Fibroblast of skin of right quadriceps (primary cell): ENCODE measurements around the gene SMAGP.
"Not testable (repeated sequence)": the region's sequence is repeated elsewhere in the genome, so short reads cannot be mapped to it uniquely, and the experiment has no call there.

Source experiments
- DNase-seq: peaks from one replicate; pipeline ENCODE4 v3.0.0-alpha.2; 2013

SMAGP gene

GRCh38 chr12:51263341-51263740 lies 6.9 kb downstream of the SMAGP start:
- DNase-seq: no peak

DNA sequence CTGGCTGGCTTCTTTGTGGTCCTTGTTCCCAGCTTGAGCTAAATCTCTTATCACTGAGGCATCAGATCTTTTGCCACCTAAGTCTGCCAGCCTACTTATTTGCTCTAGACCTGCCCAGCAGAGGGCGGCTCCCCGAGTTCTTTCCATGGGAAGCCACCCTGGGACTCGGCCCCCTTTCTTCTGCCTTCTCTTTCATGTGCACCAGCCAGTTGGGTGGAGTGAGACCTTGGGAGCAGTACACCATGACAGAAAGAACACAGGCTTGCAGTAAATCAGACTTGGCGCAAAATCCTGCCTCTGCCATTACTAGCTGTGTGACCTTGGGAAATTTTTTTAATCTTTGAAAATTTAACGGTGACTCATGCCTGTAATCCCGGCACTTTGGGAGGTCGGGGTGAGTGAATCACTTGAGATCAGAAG lies 7.4 kb downstream of the SMAGP start:
- peak; percentile 63 for DNase-seq

DNA sequence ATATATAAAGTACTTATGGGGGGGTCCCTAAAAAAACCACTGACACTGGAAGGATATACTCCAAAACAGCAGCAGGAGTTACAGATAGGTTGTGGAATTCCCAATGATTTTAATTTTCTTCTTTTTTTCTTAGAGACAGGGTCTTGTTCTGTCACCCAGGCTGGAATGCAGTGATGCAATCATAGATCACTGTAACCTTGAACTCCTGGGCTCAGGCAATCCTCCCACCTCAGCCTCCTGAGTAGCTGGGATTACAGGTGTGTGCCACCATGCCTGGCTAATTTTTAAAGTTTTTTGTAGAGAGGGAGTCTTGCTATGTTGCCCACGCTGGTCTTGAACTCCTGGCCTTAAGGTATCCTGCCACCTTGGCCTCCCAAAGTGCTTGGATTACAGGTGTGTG lies 10.6 kb downstream of the SMAGP start:
- DNase-seq: not testable (repeated sequence)

GRCh38 chr12:51254536-51254935 lies 15.7 kb downstream of the SMAGP start:
- DNase-seq: no peak

DNA sequence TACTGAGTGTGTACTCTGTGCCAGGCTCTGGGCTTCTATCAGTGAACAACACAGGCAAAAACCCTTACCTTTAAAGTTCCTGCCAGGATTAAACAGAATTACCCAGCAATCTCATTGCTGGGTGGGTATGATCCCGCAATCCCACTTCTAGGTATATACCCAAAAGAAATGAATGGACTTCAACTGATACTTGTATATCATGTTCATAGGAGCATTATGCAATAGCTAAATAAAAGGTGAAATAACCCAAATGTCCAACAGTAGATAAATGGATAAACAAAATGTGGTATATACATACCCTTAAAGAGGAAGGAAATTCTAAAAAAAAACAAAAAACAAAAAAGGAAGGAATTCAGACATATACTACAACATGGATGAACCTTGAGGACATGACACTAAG lies 16.9 kb downstream of the SMAGP start:
- DNase-seq: no peak

- no peak for DNase-seq
Observed at GRCh38 chr12:51247523-51248206, 22.6 kb downstream of the SMAGP start.

DNA sequence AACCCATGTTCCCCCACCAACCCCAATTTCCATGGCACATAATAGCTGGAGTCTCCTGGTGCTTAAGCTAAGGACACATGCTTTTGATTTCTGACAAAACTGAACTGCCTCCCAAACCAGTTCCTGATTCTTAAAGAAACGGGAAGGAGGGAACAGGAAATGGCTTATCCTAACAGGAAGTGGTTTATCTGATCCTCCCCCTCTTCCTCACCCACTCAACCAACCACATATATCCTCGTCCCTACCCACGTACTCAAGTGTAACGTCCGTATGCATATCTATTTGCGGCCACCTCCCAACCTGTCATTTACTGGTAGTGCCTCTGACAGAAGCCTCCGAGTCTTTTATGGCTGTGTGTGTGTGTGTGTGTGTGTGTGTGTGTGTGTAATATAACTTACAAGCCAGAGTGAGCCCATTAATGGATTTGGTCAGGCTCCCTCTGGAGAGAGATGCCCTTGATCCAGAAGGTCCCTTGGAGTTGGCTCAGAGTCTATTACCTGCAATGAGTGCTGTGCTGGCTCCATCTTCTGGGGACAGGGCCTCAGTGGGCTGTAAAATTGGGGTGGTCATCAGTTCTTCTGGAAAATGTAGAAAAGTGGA lies 23.9 kb downstream of the SMAGP start:
- DNase-seq: peak; percentile 67

DNA sequence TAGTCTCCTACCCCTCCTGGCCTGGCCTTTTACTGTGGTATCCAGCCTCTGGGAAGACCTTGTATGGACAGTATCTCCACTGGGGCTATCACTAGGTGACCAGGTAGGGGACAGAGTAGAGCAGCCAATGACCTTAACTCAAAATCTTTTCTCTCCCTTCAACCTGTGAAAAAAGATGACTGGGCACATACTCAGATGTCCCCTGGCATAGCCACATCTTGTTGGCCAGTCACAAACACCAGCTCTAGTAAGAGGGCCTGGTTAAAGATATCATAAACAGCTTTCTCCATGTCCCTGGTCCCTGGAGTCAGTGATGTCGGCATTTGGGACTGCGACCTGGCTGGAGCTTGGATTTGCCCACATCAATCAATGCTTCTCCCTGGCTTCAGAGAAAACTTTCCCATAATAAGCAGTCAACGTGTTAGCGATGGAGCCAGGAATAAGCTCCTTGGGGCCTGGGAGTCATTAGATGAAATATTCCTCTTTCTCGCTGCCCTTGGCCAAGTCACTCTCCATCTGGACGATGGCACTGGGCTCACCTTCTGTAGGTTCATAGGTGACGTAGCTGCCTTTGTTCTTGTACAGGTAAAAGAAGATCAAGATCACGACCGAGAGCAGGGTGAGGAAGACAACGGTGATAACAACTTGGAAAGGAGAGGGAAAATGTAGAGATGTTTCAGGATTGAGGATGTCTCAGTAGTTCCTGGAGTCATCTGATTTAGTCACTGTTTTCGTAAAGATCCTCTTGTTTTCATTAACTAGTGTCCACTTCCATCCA lies 24.6 kb downstream of the SMAGP start:
- no peak for DNase-seq

DNA sequence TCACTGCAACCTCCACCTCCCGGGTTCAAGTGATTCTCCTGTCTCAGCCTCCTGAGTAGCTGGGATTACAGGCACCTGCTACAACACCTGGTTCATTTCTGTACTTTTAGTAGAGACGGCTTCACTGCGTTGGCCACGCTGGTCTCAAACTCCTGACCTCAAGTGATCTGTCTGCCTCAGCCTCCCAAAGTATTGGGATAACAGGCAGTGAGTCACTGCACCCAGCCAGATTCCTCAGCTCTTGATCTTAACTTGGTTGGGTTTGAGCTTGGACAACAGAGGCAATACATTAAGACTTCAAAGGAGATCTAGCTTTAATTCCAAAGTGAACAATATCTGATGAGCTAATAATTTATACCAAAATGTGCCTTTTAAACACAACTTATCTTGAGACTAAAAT lies 25.9 kb downstream of the SMAGP start:
- DNase-seq: peak; percentile 7

- no peak for DNase-seq
Observed at GRCh38 chr12:51242876-51243275, 27.3 kb downstream of the SMAGP start.

GRCh38 chr12:51242120-51242519 lies 28.1 kb downstream of the SMAGP start:
- no peak for DNase-seq

DNA sequence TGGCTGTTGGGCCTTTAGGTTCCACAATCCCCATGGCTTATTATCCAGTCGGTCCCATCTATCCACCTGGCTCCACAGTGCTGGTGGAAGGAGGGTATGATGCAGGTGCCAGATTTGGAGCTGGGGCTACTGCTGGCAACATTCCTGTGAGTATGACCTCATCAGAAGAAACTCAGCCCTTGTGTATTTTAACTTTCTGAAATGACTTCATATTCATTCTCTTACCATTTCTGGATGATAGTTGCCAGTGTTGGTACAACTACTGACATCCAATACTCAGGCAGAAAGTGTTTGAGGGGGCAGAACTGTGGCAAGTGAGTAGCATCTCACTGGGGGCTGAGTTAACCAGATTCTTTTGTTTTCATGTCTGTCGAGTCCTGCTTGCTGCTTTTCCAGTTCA lies 29.2 kb downstream of the SMAGP start:
- DNase-seq: peak; percentile 21

DNA sequence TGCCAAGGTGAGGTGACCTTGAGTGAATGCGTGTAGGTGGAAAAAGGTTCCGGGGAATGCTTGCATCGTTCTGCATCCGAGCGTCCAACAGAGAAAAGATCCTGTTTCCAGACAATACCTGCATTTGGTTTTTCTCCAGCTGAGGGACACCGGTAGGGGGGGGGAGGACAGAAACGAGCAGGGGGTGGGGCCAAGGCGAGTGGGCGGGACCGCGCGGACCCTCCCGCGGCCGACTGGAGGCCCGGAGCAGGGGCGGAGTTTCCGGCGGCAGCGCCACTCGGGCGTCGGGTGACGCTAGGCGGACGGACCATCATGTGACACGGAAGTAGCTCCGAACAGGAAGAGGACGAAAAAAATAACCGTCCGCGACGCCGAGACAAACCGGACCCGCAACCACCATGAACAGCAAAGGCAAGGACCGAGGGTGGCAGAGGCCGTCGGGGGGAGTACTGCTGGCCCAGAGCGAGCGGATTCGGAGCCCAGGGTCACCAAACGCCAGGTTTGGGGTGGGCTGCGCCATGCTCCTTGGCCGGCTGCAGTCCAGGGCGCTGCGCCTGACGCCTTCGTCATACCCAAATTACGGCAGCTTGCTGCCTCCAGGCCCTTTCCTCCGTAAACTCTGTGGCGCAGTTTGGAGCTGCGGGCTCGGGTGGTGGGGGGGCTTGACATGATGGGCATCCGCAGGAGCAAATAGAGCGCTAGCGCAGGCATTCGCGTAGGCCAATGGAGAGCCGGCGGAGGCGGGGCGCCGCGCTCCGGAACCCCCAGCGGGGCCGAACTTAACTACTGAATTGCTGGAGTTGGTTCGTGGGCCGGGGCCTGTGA lies 31.5 kb downstream of the SMAGP start, which contains the start of gene DAZAP2:
TSS of gene DAZAP2 (plus strand) at position 317 of the 825 bp plus-strand sequence. CDS start at position 399, 82 bp downstream.
- peak; percentile 94 for DNase-seq

DNA sequence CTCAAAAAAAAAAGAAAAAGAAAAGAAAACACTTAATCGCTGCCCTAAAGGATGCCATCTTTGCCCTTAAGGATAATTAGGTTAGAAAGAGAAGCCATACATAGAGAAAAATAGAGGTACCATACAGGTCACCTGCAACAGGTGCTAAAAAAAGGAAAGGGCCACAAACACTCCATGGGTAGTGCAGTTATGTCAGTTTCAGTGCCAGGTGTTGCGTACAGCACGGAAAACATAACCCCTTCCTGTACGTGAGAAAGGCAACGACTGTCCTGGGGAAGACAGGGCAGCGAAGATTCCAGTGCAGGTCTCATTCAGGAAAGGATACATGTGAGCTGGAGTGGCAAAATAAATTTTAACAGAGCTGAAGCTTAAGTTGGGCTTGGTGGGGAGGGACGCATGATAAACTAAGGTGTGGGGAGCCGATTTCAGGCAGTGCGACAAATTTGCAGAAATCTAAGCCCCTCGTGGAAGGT lies 32.1 kb downstream of the SMAGP start:
- no peak for DNase-seq

DNA sequence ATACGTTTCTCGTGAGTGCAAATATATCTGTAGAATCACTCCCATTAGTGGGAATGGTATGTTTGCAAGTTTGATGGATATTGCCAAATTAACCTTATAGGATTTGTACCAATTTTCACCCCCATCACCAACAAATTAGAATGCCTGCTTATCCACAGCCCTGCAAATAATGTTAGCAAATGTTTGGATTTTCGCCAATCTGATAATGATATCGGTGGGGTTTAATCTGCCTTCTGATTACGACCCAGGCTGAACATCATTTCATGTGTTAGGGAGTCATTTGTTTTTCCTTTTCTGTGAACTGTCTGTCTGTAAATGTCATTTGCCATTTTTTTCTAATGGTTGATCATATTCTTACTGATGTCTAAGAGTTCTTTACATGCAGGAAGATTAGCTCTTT lies 35.7 kb downstream of the SMAGP start:
- DNase-seq: no peak

GRCh38 chr12:51232642-51233041 lies 37.6 kb downstream of the SMAGP start:
- DNase-seq: no peak

DNA sequence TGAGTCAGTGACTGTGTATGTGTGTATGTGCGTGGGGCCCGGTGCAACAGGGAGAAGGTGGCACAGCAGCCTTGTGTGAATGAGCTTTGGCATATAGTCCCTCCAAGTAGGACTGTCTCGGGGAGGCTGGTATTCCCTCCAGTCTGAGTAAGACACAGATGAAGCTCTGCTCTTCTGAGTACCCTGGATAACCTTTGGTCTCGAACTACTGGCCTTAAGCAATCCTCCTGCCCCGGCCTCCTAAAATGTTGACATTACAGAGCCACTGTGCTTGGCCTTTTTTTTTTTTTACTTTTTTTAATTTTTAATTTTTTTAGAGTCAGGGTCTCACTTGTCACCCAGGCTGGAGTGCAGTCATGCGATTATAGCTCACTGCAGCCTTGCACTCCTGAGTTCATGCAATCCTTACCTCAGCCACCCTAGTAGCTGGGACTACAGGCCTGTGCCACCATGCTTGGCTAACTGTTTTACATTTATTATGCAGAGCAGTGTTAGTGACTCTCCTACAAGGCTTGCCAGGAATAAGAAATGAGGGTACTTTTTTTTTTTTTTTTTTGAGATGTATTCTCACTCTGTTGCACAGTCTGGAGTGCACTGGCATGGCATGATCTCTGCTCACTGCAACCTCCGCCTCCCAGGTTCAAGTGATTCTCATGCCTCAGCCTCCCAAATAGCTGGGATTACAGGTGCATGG lies 41.0 kb downstream of the SMAGP start:
- DNase-seq: no peak

DNA sequence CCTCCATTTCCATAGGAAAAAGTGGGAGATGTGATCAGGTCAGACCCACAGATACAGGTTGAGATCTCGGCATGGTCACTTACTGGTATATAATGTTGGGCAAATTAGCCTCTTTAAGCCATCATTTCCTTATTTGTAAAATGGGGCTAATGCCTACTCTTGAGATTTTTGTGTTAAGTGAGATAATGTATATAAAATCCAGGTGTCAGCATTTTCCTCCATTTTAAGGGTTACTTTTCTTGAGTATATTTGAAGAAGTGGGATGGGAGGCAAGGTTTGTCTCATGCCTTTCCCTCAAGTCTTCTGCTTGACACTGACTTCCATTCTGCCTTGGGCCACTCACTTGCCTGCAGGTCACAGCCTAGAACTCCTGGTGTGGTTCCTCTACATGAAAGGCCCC lies 42.3 kb downstream of the SMAGP start:
- no peak for DNase-seq

DNA sequence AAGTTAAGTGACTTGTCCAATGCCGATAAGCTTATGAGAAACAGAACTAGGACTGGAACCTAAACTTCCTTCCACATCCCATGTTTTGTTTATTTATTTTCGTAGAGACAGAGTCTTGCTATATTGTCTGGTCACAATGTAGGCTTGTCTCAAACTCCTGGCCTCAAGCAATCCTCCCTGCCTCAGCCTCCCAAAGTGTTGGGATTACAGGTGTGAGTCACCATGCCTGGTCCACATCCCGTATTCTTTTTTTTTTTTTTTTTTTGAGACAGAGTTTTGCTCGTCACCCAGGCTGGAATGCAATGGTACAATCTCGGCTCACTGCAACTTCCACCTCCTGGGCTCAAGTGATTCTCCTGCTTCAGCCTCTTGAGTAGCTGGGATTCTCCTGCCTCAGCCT lies 43.1 kb downstream of the SMAGP start:
- not testable (repeated sequence) for DNase-seq

GRCh38 chr12:51225771-51226170 lies 44.4 kb downstream of the SMAGP start:
- DNase-seq: no peak

DNA sequence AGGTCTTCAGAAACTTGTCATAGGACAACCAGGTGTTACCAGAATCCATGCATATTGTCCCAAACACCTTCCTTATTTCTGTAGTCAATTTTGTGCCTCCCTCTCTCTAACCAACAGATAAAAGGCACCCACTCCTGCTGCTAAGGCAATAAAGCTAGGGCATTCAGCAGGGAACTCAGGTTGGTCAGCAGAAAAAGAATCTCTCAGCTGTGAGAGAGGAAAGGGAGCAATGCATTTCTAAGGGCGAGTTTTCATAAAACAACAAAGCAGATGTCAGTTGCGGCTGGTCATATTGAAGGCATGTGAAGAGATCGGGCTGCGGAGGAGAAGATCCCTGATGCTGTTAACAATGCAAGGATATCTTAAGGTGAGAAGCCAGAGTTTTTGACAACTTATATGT lies 45.0 kb downstream of the SMAGP start:
- no peak for DNase-seq

GRCh38 chr12:51224625-51225024 lies 45.6 kb downstream of the SMAGP start:
- DNase-seq: no peak
